CD14-positive monocyte (primary cell): ENCODE results near the gene HYLS1. TPM values are rescaled to one million over a fixed set of nuclear protein-coding genes. Genes with fewer than 3 reads are reported as not detected.

Source experiments
- DNase-seq, 3 donors: peaks; one replicate each; pipeline ENCODE4 v3.0.0-alpha.2; 2011 to 2022
- H2AFZ ChIP-seq: 2 replicates; pipeline ENCODE4 v1.6.0; 2012; ENCODE audit warnings: mild to moderate bottlenecking, low read depth, low read length, inconsistent platforms; ENCODE audit not compliant: insufficient read depth, poor library complexity, severe bottlenecking
- H3K27ac ChIP-seq, 2 donors: 1 replicate in 1 of 2; 2 replicates in 1 of 2; pipeline ENCODE4 v1.5.1; 2012 to 2013; ENCODE audit warnings: low read length in 2 of 2, control low read depth in 1 of 2, inconsistent platforms in 1 of 2, low read depth in 1 of 2, mild to moderate bottlenecking in 1 of 2
- H3K27me3 ChIP-seq, 2 donors: one replicate each; pipeline versions ENCODE4 v1.6.0 to v1.6.1; 2011 to 2013; ENCODE audit warnings: low read length in 2 of 2; ENCODE audit not compliant: control insufficient read depth in 2 of 2, insufficient read depth in 2 of 2
- H3K36me3 ChIP-seq, 2 donors: replicated peaks in 1 of 2; 1 replicate in 1 of 2; 2 replicates in 1 of 2; pipeline versions ENCODE4 v1.5.1 to v1.6.1; 2012 to 2013; ENCODE audit warnings: low read length in 2 of 2, control low read depth in 1 of 2, inconsistent platforms in 1 of 2, mild to moderate bottlenecking in 1 of 2; ENCODE audit not compliant: insufficient read depth in 2 of 2, control insufficient read depth in 1 of 2
- H3K4me1 ChIP-seq, 2 donors: 1 replicate in 1 of 2; 2 replicates in 1 of 2; pipeline versions ENCODE4 v1.5.1 to v1.6.1; 2012 to 2013; ENCODE audit warnings: low read length in 2 of 2, control low read depth in 1 of 2, inconsistent platforms in 1 of 2, mild to moderate bottlenecking in 1 of 2, moderate library complexity in 1 of 2; ENCODE audit not compliant: insufficient read depth in 2 of 2, control insufficient read depth in 1 of 2
- H3K4me2 ChIP-seq: replicated peaks from 2 replicates; pipeline ENCODE3; 2012; ENCODE audit warnings: low read length, moderate library complexity, mild to moderate bottlenecking; ENCODE audit not compliant: poor library complexity, severe bottlenecking; ENCODE audit errors: extremely low read depth
- H3K4me3 ChIP-seq, 3 experiments: fragments of 200-600 bp in 1 of 3; sonication (generic) in 1 of 3; replicated peaks in 1 of 3; 1 replicate in 2 of 3; 2 replicates in 1 of 3; pipeline ENCODE4 v1.5.1; 2011 to 2013; ENCODE audit warnings: low read length in 3 of 3, mild to moderate bottlenecking in 3 of 3, control low read depth in 2 of 3, low read depth in 2 of 3, inconsistent platforms in 1 of 3, moderate library complexity in 1 of 3
- H3K79me2 ChIP-seq: 2 replicates; pipeline ENCODE4 v1.6.0; 2012; ENCODE audit warnings: mild to moderate bottlenecking, control low read depth, inconsistent platforms, low read length, moderate library complexity; ENCODE audit not compliant: insufficient read depth
- H3K9ac ChIP-seq: 2 replicates; pipeline ENCODE4 v1.6.0; 2017; ENCODE audit warnings: low read length, mild to moderate bottlenecking; ENCODE audit not compliant: insufficient read depth, poor library complexity, severe bottlenecking
- H3K9me3 ChIP-seq, 2 donors: replicated peaks in 1 of 2; 1 replicate in 1 of 2; 2 replicates in 1 of 2; pipeline versions ENCODE4 v1.5.1 to v1.6.1; 2012 to 2013; ENCODE audit warnings: low read length in 2 of 2, control low read depth in 1 of 2; ENCODE audit not compliant: control insufficient read depth in 1 of 2, insufficient read depth in 1 of 2
- H4K20me1 ChIP-seq: 2 replicates; pipeline ENCODE4 v1.6.0; 2012; ENCODE audit warnings: mild to moderate bottlenecking, low read length, control low read depth, moderate library complexity; ENCODE audit not compliant: insufficient read depth
- H3K27ac Mint-ChIP-seq, 7 donors: one replicate each; pipeline ENCODE4 v1.8.0; 2020; ENCODE audit warnings: mild to moderate bottlenecking in 7 of 7, mixed read lengths in 7 of 7, moderate library complexity in 6 of 7, inconsistent platforms in 2 of 7
- H3K27me3 Mint-ChIP-seq, 3 donors: one replicate each; pipeline ENCODE4 v1.8.0; 2021 to 2022; ENCODE audit warnings: low read depth in 3 of 3, mild to moderate bottlenecking in 3 of 3, mixed read lengths in 3 of 3, moderate library complexity in 3 of 3, inconsistent platforms in 1 of 3
- H3K36me3 Mint-ChIP-seq, 2 donors: one replicate each; pipeline ENCODE4 v1.8.0; 2020; ENCODE audit warnings: mixed read lengths in 2 of 2, inconsistent platforms in 1 of 2, mild to moderate bottlenecking in 1 of 2
- H3K4me1 Mint-ChIP-seq: one replicate; pipeline ENCODE4 v1.8.0; 2020; ENCODE audit warnings: mild to moderate bottlenecking, mixed read lengths
- H3K4me3 Mint-ChIP-seq, 2 donors: one replicate each; pipeline ENCODE4 v1.8.0; 2020; ENCODE audit warnings: mild to moderate bottlenecking in 2 of 2, mixed read lengths in 2 of 2, moderate library complexity in 1 of 2
- H3K9me3 Mint-ChIP-seq, 7 donors: one replicate each; pipeline ENCODE4 v1.8.0; 2020 to 2022; ENCODE audit warnings: mixed read lengths in 7 of 7, mild to moderate bottlenecking in 6 of 7, moderate library complexity in 6 of 7, inconsistent platforms in 2 of 7
- WGBS: methylation state at CpG from one replicate; pipeline ENCODE4 v1.1.5; 2013; ENCODE audit warnings: missing lambda C conversion rate; ENCODE audit not compliant: insufficient coverage; 5-methylcytosine and 5-hydroxymethylcytosine counted together
- intact Hi-C, 2 donors: fragments of 100-400 bp; cut with micrococcal nuclease; formaldehyde crosslinking; loops; one replicate each; pipeline versions ENCODE4 v1.15.0 to v1.15.1; 2023
- polyA plus RNA-seq, 3 donors: library from polyadenylated mRNA; depleted of rRNA in 1 of 3; unstranded in 2 of 3; stranded (reverse) in 1 of 3; fragments of 300-500 nt in 2 of 3; fragments of >200 nt in 1 of 3; fragmentation: Illumina TruSeq in 2 of 3; gene quantifications; 1 replicate in 2 of 3; 2 replicates in 1 of 3; pipeline ENCODE4 v1.2.3, GENCODE V29; 2012 to 2021
- TF ChIP-seq, protein P1 (sequence below): fragments of 200-600 bp; IDR thresholded peaks from one replicate; pipeline ENCODE4 v1.8.0; 2022; ENCODE audit warnings: antibody characterized with exemption, mild to moderate bottlenecking

The HYLS1 gene
- polyA plus RNA-seq, 3 donors = 0.61 to 2.6 (median 2.0) TPM

DNA sequence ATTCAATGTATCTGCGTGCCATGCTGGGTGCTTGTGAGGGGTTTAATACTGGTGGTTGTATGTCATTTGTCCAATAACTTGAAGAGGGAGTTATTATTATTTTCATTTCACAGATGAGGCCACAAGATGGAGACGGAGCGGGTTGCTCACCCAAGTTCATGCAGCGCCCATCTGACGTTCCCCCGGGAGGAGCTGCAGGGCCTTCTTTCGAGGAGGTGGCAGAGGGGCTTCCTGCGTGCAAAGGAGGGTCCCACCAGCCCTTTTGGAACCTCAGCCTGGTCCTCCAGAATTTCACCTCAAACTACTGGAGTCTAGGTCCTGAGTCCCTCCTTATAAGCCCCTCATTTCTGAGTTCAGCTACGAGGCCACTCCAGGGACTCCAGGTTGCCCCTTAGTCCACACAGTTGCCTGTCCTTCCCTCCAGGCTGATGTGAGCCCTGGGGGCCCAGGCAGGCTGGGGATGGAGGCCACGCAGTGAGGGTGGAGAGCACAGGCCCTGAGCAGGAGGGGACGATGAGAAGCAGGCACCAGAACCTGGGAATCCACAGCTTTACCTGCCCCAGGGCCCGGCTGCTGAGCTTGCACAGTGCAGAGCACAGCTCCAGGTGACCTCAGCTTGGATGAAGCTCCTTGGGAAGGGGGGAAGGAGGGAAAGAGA, 55.4 kb downstream of the HYLS1 start:
- TF ChIP-seq, protein P1, sequence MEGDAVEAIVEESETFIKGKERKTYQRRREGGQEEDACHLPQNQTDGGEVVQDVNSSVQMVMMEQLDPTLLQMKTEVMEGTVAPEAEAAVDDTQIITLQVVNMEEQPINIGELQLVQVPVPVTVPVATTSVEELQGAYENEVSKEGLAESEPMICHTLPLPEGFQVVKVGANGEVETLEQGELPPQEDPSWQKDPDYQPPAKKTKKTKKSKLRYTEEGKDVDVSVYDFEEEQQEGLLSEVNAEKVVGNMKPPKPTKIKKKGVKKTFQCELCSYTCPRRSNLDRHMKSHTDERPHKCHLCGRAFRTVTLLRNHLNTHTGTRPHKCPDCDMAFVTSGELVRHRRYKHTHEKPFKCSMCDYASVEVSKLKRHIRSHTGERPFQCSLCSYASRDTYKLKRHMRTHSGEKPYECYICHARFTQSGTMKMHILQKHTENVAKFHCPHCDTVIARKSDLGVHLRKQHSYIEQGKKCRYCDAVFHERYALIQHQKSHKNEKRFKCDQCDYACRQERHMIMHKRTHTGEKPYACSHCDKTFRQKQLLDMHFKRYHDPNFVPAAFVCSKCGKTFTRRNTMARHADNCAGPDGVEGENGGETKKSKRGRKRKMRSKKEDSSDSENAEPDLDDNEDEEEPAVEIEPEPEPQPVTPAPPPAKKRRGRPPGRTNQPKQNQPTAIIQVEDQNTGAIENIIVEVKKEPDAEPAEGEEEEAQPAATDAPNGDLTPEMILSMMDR = no peak
- H3K9me3 ChIP-seq = no peaks in the 10 kb centered on the region
- Mint-ChIP-seq H3K27me3 (peaks cover 0 to 6% (median 2%) of the 10 kb centered on the region in 3 donors), H3K4me1 (peaks cover 4% of the 10 kb centered on the region), H3K27ac (no peak overlapping the region), H3K9me3 (peaks cover 0 to 7% (median 0%) of the 10 kb centered on the region in 7 donors), H3K36me3 (no peaks in the 10 kb centered on the region), H3K4me3 (no peak overlapping the region)
- H3K4me2 ChIP-seq = no peak overlapping the region
- no peaks in the 10 kb centered on the region for H3K36me3 ChIP-seq
- H3K27me3 ChIP-seq = no peaks in the 10 kb centered on the region
- H3K4me3 ChIP-seq = no peak overlapping the region
- DNase-seq = no peak
- intact Hi-C loops = no loop called here
- no peak overlapping the region for H2AFZ ChIP-seq
- no peaks in the 10 kb centered on the region for H3K4me1 ChIP-seq
- no peaks in the 10 kb centered on the region for H3K79me2 ChIP-seq
- H3K27ac ChIP-seq = no peak overlapping the region
- H3K9ac ChIP-seq = no peak overlapping the region
- 84% methylated on average over 10 of the region's 12 CpGs for WGBS
- H4K20me1 ChIP-seq = no peaks in the 10 kb centered on the region

- no peak overlapping the region for H3K9ac ChIP-seq
- no peaks in the 10 kb centered on the region for H3K36me3 ChIP-seq
- H3K27ac ChIP-seq = no peak overlapping the region
- no peaks in the 10 kb centered on the region for H3K4me1 ChIP-seq
- H3K79me2 ChIP-seq = no peaks in the 10 kb centered on the region
- Mint-ChIP-seq H3K9me3 (peaks cover 0 to 2% (median 0%) of the 10 kb centered on the region in 7 donors), H3K27ac (peak overlapping the region in 1 of 7 donors; percentile 31), H3K4me3 (no peak overlapping the region), H3K36me3 (no peaks in the 10 kb centered on the region), H3K27me3 (peaks cover 0 to 7% (median 2%) of the 10 kb centered on the region in 3 donors), H3K4me1 (no peaks in the 10 kb centered on the region)
- TF ChIP-seq, protein P1 = no peak
- no peak overlapping the region for H2AFZ ChIP-seq
- no peaks in the 10 kb centered on the region for H3K27me3 ChIP-seq
- no peaks in the 10 kb centered on the region for H4K20me1 ChIP-seq
- 77% methylated on average over 5 of the region's 9 CpGs for WGBS
- DNase-seq = no peak
- H3K4me3 ChIP-seq = no peak overlapping the region
- no peak overlapping the region for H3K4me2 ChIP-seq
- intact Hi-C loops = no loop called here
- no peaks in the 10 kb centered on the region for H3K9me3 ChIP-seq
Observed at GRCh38 chr11:125943661-125944349, 56.3 kb downstream of the HYLS1 start.
